Eye (tissue), 1 donor: ENCODE results near the gene IFNA17.
"Not testable (repeated sequence)": the region's sequence is repeated elsewhere in the genome, so short reads cannot be mapped to it uniquely, and the experiment has no call there.

Source experiments
- DNase-seq: peaks from one replicate; pipeline ENCODE4 v3.0.0-alpha.2; 2015

Gene IFNA17

DNA sequence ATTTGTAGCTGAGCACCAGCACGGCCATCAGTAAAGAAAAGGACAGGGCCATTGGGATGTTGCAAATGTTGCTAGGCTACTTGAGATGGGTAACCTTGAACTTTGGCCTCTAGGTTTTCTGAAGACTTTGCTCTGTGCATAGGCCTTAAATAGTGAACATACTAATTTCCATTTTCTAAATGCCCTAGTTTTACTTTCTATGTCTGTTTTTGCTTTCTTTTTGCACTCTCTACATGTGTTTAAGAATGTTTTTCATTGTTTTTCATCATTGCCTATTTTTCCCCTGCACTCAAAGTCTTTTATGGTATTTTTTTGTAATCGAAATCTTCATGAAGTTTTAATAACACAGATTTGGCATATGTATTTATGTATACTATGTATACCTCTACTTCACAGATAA lies at the start of gene IFNA17:
TSS of gene IFNA17 (minus strand) at position 101 of the 400 bp plus-strand sequence. CDS start at position 52, 49 bp downstream.
- DNase-seq, result no peak

DNA sequence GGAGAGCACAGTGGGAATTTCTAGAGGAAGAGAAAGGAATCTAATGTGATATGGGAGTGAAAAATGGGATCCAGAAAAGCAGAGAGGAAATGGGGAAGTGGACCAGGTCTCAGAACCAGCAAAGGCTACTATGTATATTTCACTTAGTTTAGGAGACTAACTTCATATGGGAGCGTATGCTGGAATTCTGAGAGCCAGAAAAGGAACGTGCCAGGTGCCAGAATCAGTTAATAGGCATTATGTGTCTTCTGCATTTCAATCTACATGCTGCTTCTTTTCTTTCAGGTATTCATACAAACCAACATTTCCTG lies 40.3 kb upstream of the IFNA17 start:
- DNase-seq, result no peak

DNA sequence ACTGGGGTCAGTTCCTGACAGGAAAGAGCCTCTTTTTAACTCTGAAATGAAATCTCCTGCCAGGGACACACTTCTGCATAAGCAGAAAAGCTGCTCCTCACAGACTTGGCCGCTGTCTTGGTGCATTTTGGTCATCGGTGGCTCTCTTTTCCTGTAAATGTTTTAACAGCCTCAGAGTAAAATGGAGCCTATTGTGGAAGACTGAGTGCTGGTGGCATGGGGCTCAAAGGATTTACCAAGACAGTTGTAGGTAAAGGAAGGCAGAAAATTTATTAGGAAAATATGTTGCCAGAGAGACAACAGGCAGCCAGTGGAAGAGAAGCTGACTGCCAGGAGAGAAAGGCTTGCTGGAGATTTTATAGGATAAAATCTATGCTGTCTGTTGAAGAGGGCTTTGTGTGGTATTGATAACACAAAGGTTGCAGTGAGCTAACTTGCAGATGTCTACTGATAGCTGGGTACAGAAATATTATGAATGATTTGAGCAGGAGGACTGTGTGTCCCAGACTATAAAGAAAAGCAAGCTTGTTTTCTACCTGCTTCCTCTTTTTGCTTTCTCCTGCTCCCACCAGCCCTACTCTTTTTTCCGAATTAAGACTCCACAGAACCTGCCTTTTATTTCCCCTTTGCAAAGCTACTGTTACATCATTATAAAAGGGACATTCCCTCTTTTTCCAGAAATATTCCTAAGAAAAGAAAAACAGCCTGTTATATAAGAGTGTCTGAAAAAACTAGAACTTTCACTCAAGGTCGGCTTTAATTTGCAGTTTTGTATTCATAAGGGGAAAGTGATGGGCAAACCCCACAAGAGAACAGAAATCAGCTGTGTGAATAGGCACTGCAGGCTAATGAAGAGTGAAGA lies 39.7 kb upstream of the IFNA17 start:
- DNase-seq, result no peak

DNA sequence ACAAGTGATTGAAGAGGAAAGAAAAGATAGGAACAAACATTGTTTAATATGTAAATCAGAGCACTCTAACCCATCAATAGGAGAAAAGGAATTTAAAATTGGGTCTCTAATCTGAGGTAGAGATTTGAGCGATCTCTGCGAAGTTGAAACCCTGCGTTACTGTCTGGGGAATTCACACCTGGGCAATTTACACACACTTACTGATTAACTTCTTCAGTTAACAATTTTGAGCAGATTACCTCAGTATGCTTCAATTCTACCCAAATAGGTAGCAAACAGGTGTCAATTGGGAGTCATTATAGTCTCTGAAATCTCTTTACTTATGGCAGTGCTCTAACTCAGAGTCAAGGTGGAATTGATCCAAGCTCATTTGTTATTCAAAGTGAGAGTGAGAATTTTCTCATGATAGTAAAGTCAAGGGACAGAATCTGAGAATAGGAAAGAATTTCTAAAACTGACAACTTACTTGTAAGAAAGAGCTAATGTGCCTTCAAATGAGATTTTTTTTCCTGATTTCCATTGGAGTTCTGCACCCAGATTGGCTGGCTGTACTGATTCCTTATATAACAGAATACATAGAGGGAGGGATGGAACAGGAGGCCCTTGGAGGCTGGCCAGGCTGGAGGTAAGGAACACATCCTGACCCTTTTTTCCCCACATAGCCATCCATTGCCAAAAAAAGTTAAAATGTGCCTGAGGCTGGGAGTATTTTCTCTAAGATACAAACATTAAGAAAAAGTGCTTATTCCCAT lies 38.9 kb upstream of the IFNA17 start:
- DNase-seq, result no peak

DNA sequence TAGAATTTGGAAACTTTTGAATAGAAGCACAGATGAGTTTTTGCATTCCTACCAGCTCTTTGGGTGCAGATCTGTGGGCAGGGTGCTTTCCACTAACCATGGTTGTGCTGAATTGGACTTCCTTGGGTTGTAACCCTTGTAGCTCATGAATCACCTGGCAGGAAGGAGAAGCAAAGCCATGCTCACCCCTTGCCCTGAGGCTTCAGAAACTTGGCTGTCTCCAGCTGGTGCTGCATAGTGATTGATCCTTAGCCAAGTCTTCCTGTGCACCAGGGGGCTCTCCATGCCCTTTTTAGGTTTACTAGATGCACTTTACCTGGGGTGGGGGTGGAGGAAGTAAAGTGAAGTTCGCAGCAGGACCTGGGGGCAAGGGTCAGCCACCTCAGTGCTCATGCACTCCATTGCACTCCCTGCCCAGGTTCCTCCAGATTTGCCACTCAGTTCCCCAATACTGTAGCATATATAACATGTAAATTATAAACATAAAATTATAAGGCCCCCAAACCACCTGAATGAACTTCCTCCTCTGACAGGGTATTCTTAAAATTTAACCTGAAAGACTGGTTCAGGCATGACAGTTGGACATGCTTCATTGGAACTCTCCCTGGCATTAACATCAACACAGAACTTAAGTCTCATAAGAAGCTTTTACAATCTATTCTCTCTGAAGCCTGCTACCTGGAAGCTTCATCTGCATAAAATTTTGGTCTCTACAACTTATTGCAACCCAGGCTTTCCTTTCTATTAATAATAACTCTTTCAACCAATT lies 37.6 kb upstream of the IFNA17 start:
- DNase-seq, result no peak

DNA sequence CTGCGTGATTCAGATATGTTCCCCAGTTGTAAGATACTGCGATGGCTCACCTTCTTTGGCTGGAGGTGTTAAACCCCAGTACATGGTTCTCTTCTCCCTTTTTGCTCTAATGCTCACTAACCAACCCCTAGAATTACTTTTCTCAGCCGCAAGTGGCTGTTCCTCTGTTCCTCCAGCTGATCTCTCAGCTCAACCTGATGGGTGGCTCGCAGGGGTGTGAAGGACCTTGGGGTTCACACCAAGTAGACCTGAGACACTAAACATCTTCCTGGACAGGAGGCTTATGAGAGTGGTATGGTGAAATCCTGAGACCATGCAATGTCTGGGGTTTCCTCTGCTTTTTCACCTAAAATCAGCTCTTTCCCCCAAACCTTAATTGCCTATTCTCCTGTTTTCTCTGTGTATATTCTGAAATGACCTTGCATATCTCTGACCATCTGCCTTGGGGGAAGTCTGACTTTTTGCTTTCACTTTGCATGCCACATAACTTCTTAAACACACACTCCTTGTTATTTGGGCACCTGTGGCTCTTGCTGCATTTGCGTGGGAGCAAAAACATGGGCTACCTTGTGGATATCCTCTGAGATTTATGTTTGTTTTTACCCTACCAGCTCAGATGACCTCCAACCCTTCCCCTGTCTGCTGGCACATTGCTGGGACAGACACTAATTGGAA lies 27.7 kb upstream of the IFNA17 start:
- no peak for DNase-seq

DNA sequence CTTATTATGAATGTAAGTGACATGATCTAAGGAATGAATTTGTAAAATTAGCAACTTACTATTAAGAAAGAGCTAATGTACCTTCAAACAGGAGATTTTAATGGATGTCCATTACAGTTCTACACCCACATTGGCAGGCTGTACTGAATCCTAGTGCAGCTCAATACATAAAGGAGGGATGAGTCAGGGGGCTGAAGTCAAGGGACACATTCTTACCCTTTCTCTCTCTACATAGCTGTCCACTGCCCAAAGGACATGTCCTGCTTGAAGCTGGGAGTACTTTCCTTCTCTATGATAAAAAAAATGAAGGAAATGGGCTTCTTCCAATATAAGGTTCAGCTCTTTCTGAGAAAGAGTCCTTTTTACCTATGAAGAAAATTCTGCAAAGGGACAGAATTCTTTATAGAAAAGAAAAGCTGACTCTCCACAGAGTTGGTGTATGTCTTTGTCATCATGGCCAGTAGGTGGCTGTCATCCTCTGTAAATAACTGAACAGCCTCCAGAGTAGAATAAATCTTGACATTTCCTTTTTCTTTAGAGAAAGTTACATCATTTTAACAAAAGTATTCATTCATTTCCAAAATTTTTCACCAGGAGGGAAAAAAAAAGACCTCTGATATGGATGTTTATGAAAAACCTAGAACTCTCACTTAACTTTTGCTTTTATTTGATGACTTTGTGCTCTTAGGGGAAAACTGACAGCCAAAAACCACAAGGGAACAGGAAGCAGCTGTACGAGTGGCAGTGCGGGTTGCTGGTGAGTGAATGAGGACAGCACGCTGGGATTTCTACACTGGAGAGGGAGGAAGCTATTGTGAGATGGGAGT lies 24.9 kb upstream of the IFNA17 start:
- peak; percentile 70 for DNase-seq

DNA sequence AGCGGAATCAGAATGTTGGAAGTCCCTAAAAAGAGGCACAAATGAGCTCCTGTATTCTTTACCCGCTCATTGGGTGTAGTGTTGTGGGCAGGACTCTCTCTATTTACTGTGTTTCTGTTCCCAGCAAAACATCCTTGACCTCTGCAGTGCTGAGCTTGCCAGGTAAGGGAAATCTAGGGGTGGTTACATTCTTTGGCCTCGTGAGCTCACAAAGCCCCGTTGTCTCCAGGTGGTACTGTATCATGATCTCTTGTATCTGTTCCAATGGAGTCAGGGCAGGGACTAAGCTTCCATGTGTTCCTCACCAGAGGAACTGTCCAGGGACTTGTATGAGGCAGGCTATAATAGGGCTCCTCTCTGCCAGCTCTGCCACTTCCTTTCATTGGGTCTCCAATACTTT lies 23.6 kb upstream of the IFNA17 start:
- no peak for DNase-seq

DNA sequence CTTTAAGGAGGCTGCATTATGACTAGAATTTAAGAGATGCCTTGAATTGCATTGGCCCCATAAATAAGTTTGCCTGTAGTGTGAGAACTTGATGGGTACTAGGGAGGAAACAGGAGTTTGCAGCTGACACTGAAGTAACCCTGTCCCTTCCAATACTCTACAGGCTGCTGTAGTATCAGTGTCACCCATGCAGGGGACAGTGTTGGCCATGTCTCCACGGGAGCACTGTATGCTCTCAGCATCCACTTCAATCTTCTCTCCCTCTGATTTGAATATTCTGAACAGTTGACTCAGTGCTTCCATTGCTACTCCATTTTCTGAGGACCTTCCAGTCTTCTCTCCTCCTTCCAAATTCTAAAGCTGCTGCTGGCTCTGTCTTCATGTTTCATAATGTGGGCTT lies 23.2 kb upstream of the IFNA17 start:
- DNase-seq, result no peak

DNA sequence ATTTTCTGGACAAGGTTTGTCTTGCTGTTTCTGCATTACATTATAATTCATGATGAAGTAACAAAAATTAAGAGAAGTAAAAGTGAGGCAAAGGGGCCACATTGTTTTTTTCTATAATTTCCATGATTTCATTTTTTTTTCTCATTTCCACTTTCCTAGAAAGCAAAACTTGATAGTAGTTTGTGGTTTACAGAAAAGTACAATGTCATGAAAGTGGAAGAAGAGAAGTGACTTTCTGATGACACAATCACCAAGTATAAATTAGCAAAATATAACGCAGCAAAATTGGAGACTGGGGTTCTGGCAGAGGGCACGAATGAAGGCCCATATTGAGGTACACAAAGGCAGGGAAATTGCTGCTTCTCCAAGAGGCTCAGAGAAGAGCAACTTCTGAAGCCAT lies 16.8 kb upstream of the IFNA17 start:
- DNase-seq, result no peak

DNA sequence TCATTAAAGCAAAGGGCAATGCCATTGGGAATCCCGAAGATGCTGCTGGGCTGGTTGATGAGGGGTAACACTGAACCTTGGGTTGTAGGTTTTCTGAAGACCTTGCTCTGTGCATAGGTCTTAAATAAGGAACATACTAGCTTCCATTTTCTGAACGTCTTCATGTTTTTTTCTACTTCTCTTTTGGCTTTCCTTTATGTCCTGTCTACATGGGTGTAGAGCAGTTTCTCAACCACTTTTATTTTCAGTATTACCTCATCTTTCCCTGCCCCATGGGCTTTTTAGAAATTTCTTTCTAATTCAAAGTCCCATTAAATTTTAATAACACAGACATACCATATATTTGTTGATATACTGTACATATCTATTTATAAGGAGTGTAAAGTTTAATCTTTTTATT lies 11.9 kb upstream of the IFNA17 start, which contains the start of gene IFNA14:
TSS of gene IFNA14 (minus strand) at position 95 of the 400 bp plus-strand sequence. CDS start at position 25, 70 bp downstream.
- DNase-seq, result no peak

DNA sequence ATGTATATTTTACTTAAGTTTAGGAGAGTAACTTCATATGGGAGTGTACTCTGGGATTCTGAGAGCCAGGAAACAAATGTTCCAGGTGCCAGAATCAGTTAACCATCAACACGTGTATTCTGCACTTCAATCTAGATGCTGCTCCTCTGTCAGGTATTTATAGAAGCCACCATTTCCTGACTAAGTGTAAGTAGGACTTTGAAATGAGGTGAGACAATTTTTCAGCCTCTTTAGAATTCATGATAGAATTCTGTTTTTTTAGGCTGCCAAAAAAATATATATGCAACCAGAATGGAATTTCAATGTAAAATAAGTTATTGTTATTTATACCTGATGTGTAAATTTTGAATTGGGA lies 8.3 kb upstream of the IFNA17 start:
- DNase-seq, result not testable (repeated sequence)

DNA sequence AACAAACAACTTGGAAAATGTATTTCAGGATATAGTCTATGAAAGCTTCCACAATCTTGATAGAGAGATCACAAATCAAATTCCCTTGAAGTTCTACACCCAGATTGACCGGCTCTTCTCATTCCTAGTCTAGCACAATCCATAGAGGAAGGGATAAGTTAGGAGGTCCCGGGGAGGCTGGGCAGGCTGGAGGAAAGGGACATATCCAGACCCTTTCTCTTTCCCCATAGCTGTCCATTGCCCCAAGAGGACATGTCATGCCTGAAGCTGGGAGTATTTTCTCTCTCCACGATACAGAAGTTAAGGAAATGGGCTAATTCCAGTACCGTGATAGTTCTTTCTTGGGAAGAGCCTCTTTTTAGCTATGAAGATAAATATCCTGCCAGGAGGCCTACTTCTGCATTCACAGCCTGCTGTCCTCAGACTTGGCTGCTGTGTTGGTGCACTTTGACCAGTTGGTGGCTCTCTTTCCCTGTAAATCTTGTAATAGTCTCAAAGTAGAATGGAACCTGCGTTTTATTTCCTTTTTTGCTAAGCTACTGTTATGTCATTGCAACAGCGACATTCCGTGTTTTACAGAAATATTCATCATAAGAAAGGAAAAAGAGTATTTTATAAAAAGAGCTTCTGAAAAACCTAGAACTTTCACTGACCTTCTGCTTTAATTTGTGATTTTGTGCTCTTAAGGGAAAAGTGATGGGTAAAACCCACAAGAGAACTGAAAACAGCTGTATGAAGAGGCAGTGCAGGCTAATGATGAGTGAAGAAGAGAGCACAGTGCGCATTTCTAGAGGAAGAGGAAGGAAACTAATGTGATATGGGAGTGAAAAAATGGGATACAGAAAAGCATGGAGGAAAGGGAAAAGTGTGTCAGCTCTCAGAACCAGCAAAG lies 7.7 kb upstream of the IFNA17 start:
- DNase-seq, result peak; percentile 54

DNA sequence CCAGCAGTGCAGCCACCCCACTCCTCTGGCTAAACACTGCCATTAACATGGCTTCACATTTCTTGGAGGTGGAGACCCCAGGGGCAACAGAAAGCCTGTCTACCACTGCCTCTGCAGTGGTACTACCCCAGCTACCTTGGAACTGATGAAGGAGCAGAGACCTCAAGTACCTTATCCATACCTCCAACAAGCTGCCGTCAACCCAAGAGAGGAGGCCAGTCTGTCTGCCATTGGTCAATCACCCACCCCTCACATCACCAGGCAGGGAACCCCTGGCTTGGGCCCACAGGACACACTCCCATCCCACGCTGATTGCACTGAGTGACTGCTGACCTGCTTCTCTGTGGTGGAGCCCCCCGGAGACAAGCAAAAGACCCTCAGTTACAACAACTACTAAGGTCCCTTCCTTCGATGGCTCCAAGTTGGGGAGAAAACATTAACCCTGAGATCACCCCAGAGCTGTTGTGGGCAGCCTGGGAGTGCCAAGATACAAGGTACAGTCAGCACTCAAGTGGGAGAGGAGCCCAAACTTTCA lies 6.2 kb upstream of the IFNA17 start:
- no peak for DNase-seq

DNA sequence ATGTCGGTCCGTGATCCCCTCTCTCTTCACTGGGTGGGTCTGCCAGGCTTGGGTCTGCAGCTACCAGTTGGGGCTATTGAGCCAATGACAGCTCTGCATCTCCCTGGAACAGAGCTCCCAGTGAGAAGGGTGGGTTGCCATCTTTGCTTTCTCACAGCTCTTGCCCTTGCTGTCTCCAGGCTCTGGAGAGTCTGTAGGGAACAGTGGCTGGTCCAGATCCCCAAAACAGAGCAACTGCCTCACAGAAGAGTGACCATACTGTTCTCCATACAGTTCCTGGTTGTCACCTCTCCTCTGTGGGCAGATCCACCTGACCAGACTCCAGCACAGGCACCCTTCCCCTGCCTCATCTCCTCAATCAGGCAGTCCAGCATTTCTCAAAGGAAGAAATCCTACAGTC lies 5.2 kb upstream of the IFNA17 start:
- no peak for DNase-seq

DNA sequence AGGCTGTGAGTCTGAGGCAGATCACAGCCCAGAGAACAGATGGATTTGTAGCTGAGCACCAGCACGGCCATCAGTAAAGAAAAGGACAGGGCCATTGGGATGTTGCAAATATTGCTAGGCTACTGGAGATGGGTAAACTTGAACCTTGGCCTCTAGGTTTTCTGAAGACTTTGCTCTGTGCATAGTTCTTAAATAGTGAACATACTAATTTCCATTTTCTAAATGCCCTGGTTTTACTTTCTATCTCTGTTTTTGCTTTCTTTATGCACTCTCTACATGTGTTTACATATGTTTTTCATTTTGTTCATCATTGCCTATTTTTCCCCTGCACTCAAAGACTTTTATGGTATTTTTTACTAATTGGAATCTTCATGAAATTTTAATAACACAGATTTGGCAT lies 10.8 kb downstream of the IFNA17 start, which contains the start of gene IFNA16:
TSS of gene IFNA16 (minus strand) at position 101 of the 400 bp plus-strand sequence. CDS start at position 95, 6 bp downstream.
- not testable (repeated sequence) for DNase-seq

DNA sequence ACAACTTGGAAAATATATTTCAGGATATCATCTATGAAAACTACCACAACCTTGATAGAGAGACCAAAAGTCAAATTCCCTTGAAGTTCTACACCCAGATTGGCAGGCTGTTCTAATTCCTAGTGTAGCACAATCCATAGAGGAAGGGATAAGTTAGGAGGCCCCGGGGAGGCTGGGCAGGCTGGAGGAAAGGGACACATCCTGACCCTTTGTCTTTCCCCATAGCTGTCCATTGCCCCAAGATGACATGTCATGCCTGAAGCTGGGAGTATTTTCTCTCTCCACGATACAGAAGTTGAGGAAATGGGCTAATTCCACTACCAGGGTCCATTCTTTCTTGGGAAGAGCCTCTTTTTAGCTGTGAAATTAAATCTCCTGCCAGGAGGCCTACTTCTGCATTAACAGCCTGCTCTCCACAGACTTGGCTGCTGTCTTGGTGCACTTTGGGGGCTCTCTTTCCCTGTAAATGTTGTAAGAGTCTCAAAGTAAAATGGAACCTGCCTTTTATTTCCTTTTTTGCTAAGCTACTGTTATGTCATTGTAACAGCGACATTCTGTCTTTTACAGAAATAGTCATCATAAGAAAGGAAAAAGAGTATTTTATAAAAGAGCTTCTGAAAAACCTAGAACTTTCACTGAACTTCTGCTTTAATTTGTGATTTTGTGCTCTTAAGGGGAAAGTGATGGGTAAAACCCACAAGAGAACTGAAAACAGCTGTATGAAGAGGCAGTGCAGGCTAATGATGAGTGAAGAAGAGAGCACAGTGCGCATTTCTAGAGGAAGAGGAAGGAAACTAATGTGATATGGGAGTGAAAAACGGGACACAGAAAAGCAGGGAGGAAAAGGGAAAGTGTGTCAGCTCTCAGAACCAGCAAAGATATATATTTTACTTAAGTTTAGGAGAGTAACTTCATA lies 14.4 kb downstream of the IFNA17 start:
- DNase-seq, result not testable (repeated sequence)

DNA sequence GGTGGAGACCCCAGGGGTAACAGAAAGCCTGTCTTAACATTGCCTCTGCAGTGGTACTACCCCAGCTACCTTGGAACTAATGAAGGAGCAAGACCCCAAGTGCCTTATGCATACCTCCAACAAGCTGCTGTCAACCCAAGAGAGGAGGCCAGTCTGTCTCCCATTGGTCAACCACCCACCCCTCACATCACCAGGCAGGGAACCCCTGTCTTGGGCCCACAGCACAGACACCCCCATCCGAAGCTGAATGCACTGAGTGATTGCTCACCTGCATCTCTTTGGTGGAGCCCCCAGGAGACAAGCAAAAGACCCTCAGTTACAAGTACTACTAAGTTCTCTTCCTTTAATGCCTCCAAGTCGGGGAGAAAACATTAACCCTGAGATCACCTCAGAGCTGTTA lies 15.9 kb downstream of the IFNA17 start:
- not testable (repeated sequence) for DNase-seq

DNA sequence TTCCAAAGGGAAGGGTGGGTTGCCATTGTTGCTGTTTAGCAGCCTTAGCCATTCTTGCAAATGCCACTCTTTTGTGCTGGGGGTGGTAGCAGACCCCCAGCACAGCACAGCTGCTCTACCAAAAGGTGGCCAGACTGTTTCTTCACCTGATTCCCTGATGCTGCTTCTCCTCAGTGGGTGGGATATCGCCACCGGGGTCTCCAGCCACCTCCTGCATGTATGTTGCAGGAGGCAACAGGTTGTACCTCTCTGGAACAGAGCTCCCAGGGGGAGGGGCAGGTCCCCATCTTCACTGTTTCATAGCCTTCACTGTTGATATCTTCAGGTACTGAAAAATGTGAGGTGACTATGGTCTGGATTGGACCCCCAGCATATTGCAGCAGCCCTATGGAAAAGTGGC lies 17.2 kb downstream of the IFNA17 start:
- DNase-seq, result not testable (repeated sequence)
